ENCODE measurements around the gene PLD2. TPM values are rescaled to one million over a fixed set of nuclear protein-coding genes. Genes with fewer than 3 reads are reported as not detected.

The PLD2 gene
- total and polyA plus RNA-seq, 2 donors (not counting 1 experiment from before 2014, with no cell fraction given), result 12.7 to 14.9 TPM

- TF ChIP-seq EZH2 (IDR thresholded peaks at IDR 0.05; ENCODE audit: low read length, missing control alignments), result no peak
- Histone ChIP-seq H3K4me1 (ENCODE audit: control insufficient read depth, extremely low read depth, insufficient read depth, low read length) (peaks cover 5% of the 10 kb centered on the region), H3K27ac (ENCODE audit: insufficient read depth, low read length) (peak overlapping the region; percentile 85), H3K36me3 (ENCODE audit: control insufficient read depth, insufficient read depth, low read length) (no peaks in the 10 kb centered on the region), H3K9me3 (ENCODE audit: control insufficient read depth, insufficient read depth, low read depth, low read length) (no peaks in the 10 kb centered on the region), H2AFZ (ENCODE audit: low read length) (peak overlapping the region; percentile 12), H3K79me2 (ENCODE audit: control insufficient read depth, insufficient read depth, low read length) (peaks cover 38% of the 10 kb centered on the region), H4K20me1 (ENCODE audit: control insufficient read depth, extremely low read depth, insufficient read depth, low read length) (peaks cover 3% of the 10 kb centered on the region), H3K4me2 (ENCODE audit: extremely low read depth, insufficient read depth, low read length) (peak overlapping the region; percentile 97), H3K9ac (ENCODE audit: insufficient read depth, low read length) (peak overlapping the region; percentile 62), H3K27me3 (ENCODE audit: control insufficient read depth, insufficient read depth, low read length) (no peaks in the 10 kb centered on the region), H3K4me3 (replicated peaks in 1 of 4; ENCODE audit: control extremely low read depth in 1 of 4, insufficient read depth in 1 of 4, low read depth in 3 of 4, low read length in 4 of 4) (peak overlapping the region; percentile 41 to 82 (median 70))
- DNase-seq (ENCODE audit: low read depth in 2 of 2), result peak; percentile 52 to 65
Measured at GRCh38 chr17:4833941-4834680, 27.2 kb downstream of the PLD2 start.

GRCh38 chr17:4834681-4835020 lies 27.7 kb downstream of the PLD2 start:
- Histone ChIP-seq H3K79me2 (ENCODE audit: control insufficient read depth, insufficient read depth, low read length) (peaks cover 38% of the 10 kb centered on the region), H3K36me3 (ENCODE audit: control insufficient read depth, insufficient read depth, low read length) (no peaks in the 10 kb centered on the region), H2AFZ (ENCODE audit: low read length) (no peak overlapping the region), H3K9me3 (ENCODE audit: control insufficient read depth, insufficient read depth, low read depth, low read length) (no peaks in the 10 kb centered on the region), H3K4me2 (ENCODE audit: extremely low read depth, insufficient read depth, low read length) (peak overlapping the region; percentile 97), H3K4me3 (replicated peaks in 1 of 4; ENCODE audit: control extremely low read depth in 1 of 4, insufficient read depth in 1 of 4, low read depth in 3 of 4, low read length in 4 of 4) (peak overlapping the region; percentile 41 to 82 (median 70)), H3K4me1 (ENCODE audit: control insufficient read depth, extremely low read depth, insufficient read depth, low read length) (peaks cover 5% of the 10 kb centered on the region), H4K20me1 (ENCODE audit: control insufficient read depth, extremely low read depth, insufficient read depth, low read length) (peaks cover 3% of the 10 kb centered on the region), H3K27ac (ENCODE audit: insufficient read depth, low read length) (peak overlapping the region; percentile 50), H3K9ac (ENCODE audit: insufficient read depth, low read length) (no peak overlapping the region), H3K27me3 (ENCODE audit: control insufficient read depth, insufficient read depth, low read length) (no peaks in the 10 kb centered on the region)
- no peak for DNase-seq (ENCODE audit: low read depth in 2 of 2)
- TF ChIP-seq EZH2 (IDR thresholded peaks at IDR 0.05; ENCODE audit: low read length, missing control alignments) (no peak), CTCF (conservative IDR thresholded peaks at IDR 0.05 in 1 of 2, IDR thresholded peaks at IDR 0.05 in 1 of 2; ENCODE audit: low read depth in 1 of 2, low read length in 2 of 2) (no peak)

- Histone ChIP-seq H3K4me3 (replicated peaks in 1 of 4; ENCODE audit: control extremely low read depth in 1 of 4, insufficient read depth in 1 of 4, low read depth in 3 of 4, low read length in 4 of 4) (no peak overlapping the region), H3K79me2 (ENCODE audit: control insufficient read depth, insufficient read depth, low read length) (peaks cover 45% of the 10 kb centered on the region), H3K4me1 (ENCODE audit: control insufficient read depth, extremely low read depth, insufficient read depth, low read length) (peaks cover 8% of the 10 kb centered on the region), H3K4me2 (ENCODE audit: extremely low read depth, insufficient read depth, low read length) (no peak overlapping the region), H3K9ac (ENCODE audit: insufficient read depth, low read length) (no peak overlapping the region), H4K20me1 (ENCODE audit: control insufficient read depth, extremely low read depth, insufficient read depth, low read length) (peaks cover 3% of the 10 kb centered on the region), H3K27ac (ENCODE audit: insufficient read depth, low read length) (no peak overlapping the region), H2AFZ (ENCODE audit: low read length) (no peak overlapping the region), H3K9me3 (ENCODE audit: control insufficient read depth, insufficient read depth, low read depth, low read length) (no peaks in the 10 kb centered on the region), H3K36me3 (ENCODE audit: control insufficient read depth, insufficient read depth, low read length) (no peaks in the 10 kb centered on the region), H3K27me3 (ENCODE audit: control insufficient read depth, insufficient read depth, low read length) (no peaks in the 10 kb centered on the region)
- no peak for DNase-seq (ENCODE audit: low read depth in 2 of 2)
- no peak for TF ChIP-seq CTCF (conservative IDR thresholded peaks at IDR 0.05 in 1 of 2, IDR thresholded peaks at IDR 0.05 in 1 of 2; ENCODE audit: low read depth in 1 of 2, low read length in 2 of 2)
- TF ChIP-seq EZH2 (IDR thresholded peaks at IDR 0.05; ENCODE audit: low read length, missing control alignments), result no peak
Measured at GRCh38 chr17:4836221-4836620, 29.3 kb downstream of the PLD2 start.
